ENCODE results near the gene IRAK2.

Gene IRAK2

GRCh38 chr3:10229576-10229975 lies 64.9 kb downstream of the IRAK2 start:
- H4K20me1 ChIP-seq (ENCODE audit: insufficient read depth, low read length): no peaks in the 10 kb centered on the region
- H3K9me3 ChIP-seq (ENCODE audit: low read length): no peaks in the 10 kb centered on the region
- no peak overlapping the region for H3K4me2 ChIP-seq (ENCODE audit: low read length)
- H3K9me2 ChIP-seq (ENCODE audit: low read depth, low read length): no peaks in the 10 kb centered on the region
- no peak overlapping the region for H3K27ac ChIP-seq (ENCODE audit: low read depth, low read length, poor library complexity, severe bottlenecking)
- peaks cover 5% of the 10 kb centered on the region; the same call in 1 of the 2 replicates for H3F3A ChIP-seq (ENCODE audit: insufficient read depth, low read length)
- no peak overlapping the region for H3K4me3 ChIP-seq (ENCODE audit: low read depth, low read length, poor library complexity, severe bottlenecking)
- peaks cover 50% of the 10 kb centered on the region for H3K36me3 ChIP-seq (ENCODE audit: insufficient read depth, low read length)
- H3K9ac ChIP-seq (ENCODE audit: low read length): no peak overlapping the region
- peaks cover 25% of the 10 kb centered on the region for H3K4me1 ChIP-seq (ENCODE audit: insufficient read depth, low read length, severe bottlenecking)
- no peaks in the 10 kb centered on the region for H3K27me3 ChIP-seq (ENCODE audit: insufficient read depth, low read length)
- H2AFZ ChIP-seq (ENCODE audit: low read length): no peak overlapping the region
- H3K79me2 ChIP-seq (ENCODE audit: insufficient read depth, low read length): no peaks in the 10 kb centered on the region
- TF ChIP-seq CTCF (IDR thresholded peaks at IDR 0.05; ENCODE audit: low read length) (no peak), EZH2 (IDR thresholded peaks at IDR 0.05; ENCODE audit: borderline replicate concordance, low read length) (no peak)

DNA sequence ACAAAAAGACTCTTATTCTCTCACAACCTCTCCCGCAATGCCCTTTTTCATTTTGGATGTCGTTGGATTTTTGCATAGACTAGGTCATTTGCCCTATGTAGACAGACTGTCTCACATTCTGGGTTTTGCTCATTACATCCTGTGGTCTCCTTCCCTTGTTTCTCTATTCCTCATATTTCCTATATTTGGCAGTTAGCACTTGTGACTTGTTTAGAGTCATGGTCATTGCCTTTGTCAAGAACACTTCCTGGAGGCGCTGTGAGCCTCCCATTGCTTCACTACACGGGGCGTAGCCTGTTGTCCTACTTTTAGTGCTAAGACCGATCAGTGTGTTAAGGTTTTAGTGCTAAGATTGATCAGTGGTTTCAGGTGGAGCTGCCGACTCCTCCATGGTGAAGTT lies 67.4 kb downstream of the IRAK2 start:
- no peaks in the 10 kb centered on the region for H3K79me2 ChIP-seq (ENCODE audit: insufficient read depth, low read length)
- no peak overlapping the region for H2AFZ ChIP-seq (ENCODE audit: low read length)
- H3K4me1 ChIP-seq (ENCODE audit: insufficient read depth, low read length, severe bottlenecking): no peaks in the 10 kb centered on the region
- H3K4me2 ChIP-seq (ENCODE audit: low read length): no peak overlapping the region
- no peaks in the 10 kb centered on the region for H3K9me3 ChIP-seq (ENCODE audit: low read length)
- H3K9me2 ChIP-seq (ENCODE audit: low read depth, low read length): no peaks in the 10 kb centered on the region
- H3K9ac ChIP-seq (ENCODE audit: low read length): no peak overlapping the region
- H3K36me3 ChIP-seq (ENCODE audit: insufficient read depth, low read length): peaks cover 73% of the 10 kb centered on the region
- no peaks in the 10 kb centered on the region for H3F3A ChIP-seq (ENCODE audit: insufficient read depth, low read length)
- no peaks in the 10 kb centered on the region for H4K20me1 ChIP-seq (ENCODE audit: insufficient read depth, low read length)
- no peak overlapping the region for H3K4me3 ChIP-seq (ENCODE audit: low read depth, low read length, poor library complexity, severe bottlenecking)
- no peak for TF ChIP-seq CTCF (IDR thresholded peaks at IDR 0.05; ENCODE audit: low read length)
- TF ChIP-seq EZH2 (IDR thresholded peaks at IDR 0.05; ENCODE audit: borderline replicate concordance, low read length): no peak
- H3K27me3 ChIP-seq (ENCODE audit: insufficient read depth, low read length): no peaks in the 10 kb centered on the region
- H3K27ac ChIP-seq (ENCODE audit: low read depth, low read length, poor library complexity, severe bottlenecking): no peak overlapping the region

DNA sequence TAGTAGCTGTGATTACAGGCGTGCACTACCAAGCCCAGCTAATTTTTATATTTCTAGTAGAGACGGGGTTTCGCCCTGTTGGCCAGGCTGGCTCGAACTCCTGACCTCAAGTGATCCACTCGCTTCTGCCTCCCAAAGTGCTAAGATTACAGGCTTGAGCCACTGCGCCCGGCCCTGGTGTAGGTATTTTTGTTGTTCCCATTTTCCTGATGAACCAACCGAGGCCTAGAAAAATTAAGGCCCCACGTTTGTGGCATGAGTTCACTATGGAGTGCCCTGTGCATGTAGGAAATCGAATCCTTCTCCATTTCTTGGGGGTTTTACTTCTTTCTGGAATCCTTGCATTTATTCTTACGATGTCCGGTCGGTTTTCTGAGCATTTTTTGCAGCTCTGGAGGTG lies 69.3 kb downstream of the IRAK2 start:
- H3K4me1 ChIP-seq (ENCODE audit: insufficient read depth, low read length, severe bottlenecking): no peaks in the 10 kb centered on the region
- H3K9me3 ChIP-seq (ENCODE audit: low read length): no peaks in the 10 kb centered on the region
- H3K79me2 ChIP-seq (ENCODE audit: insufficient read depth, low read length): no peaks in the 10 kb centered on the region
- no peak overlapping the region for H3K27ac ChIP-seq (ENCODE audit: low read depth, low read length, poor library complexity, severe bottlenecking)
- H3K36me3 ChIP-seq (ENCODE audit: insufficient read depth, low read length): peaks cover 71% of the 10 kb centered on the region
- no peak overlapping the region for H2AFZ ChIP-seq (ENCODE audit: low read length)
- no peak overlapping the region for H3K4me2 ChIP-seq (ENCODE audit: low read length)
- no peaks in the 10 kb centered on the region for H3K27me3 ChIP-seq (ENCODE audit: insufficient read depth, low read length)
- TF ChIP-seq CTCF (IDR thresholded peaks at IDR 0.05; ENCODE audit: low read length) (no peak), EZH2 (IDR thresholded peaks at IDR 0.05; ENCODE audit: borderline replicate concordance, low read length) (no peak)
- no peak overlapping the region for H3K4me3 ChIP-seq (ENCODE audit: low read depth, low read length, poor library complexity, severe bottlenecking)
- H3K9me2 ChIP-seq (ENCODE audit: low read depth, low read length): no peaks in the 10 kb centered on the region
- no peak overlapping the region for H3K9ac ChIP-seq (ENCODE audit: low read length)
- no peaks in the 10 kb centered on the region for H4K20me1 ChIP-seq (ENCODE audit: insufficient read depth, low read length)
- no peaks in the 10 kb centered on the region for H3F3A ChIP-seq (ENCODE audit: insufficient read depth, low read length)

Data from OCI-LY1 (cell line).